Liver (tissue), 9 donors: ENCODE results near the gene NUB1. TPM values are rescaled to one million over a fixed set of nuclear protein-coding genes. Genes with fewer than 3 reads are reported as not detected.

Experiments used
- DNase-seq: peaks from one replicate; pipeline ENCODE4 v3.0.0-alpha.2; 2017; ENCODE audit warnings: low spot score
- H3K27ac ChIP-seq, 2 donors: one replicate each; pipeline ENCODE4 v1.7.0; 2013; ENCODE audit warnings: inconsistent platforms in 2 of 2, low read length in 2 of 2, control low read depth in 1 of 2, low read depth in 1 of 2, mild to moderate bottlenecking in 1 of 2
- H3K27me3 ChIP-seq, 4 donors: one replicate each; pipeline versions ENCODE4 v1.6.1 to v1.7.0; 2013; ENCODE audit warnings: low read length in 3 of 4, inconsistent platforms in 1 of 4, mild to moderate bottlenecking in 1 of 4, moderate library complexity in 1 of 4; ENCODE audit not compliant: control insufficient read depth in 4 of 4, insufficient read depth in 4 of 4
- H3K36me3 ChIP-seq, 4 donors: one replicate each; pipeline versions ENCODE4 v1.6.1 to v1.7.0; 2013; ENCODE audit warnings: low read length in 3 of 4, mild to moderate bottlenecking in 3 of 4, low read depth in 1 of 4, moderate library complexity in 1 of 4; ENCODE audit not compliant: control insufficient read depth in 4 of 4, insufficient read depth in 3 of 4
- H3K4me1 ChIP-seq, 4 donors: one replicate each; pipeline versions ENCODE4 v1.6.1 to v1.7.0; 2013; ENCODE audit warnings: low read length in 3 of 4, mild to moderate bottlenecking in 3 of 4, moderate library complexity in 1 of 4; ENCODE audit not compliant: control insufficient read depth in 4 of 4, insufficient read depth in 4 of 4
- H3K4me3 ChIP-seq, 3 donors: one replicate each; pipeline versions ENCODE4 v1.6.1 to v1.7.0; 2013; ENCODE audit warnings: low read length in 3 of 3, control low read depth in 1 of 3, low read depth in 1 of 3, mild to moderate bottlenecking in 1 of 3
- H3K9ac ChIP-seq, 2 donors: one replicate each; pipeline ENCODE4 v1.7.0; 2013; ENCODE audit warnings: low read length in 2 of 2, mild to moderate bottlenecking in 2 of 2, moderate library complexity in 2 of 2, control low read depth in 1 of 2, low read depth in 1 of 2
- H3K9me3 ChIP-seq, 4 donors: one replicate each; pipeline versions ENCODE4 v1.6.1 to v1.7.0; 2013; ENCODE audit warnings: low read length in 3 of 4; ENCODE audit not compliant: control insufficient read depth in 4 of 4
- FOXA1 ChIP-seq: IDR thresholded peaks from 2 replicates; pipeline ENCODE4 v1.6.1; 2016; ENCODE audit warnings: antibody characterized with exemption
- FOXA2 ChIP-seq: IDR thresholded peaks from 2 replicates; pipeline ENCODE4 v1.6.1; 2016; ENCODE audit warnings: antibody characterized with exemption
- HNF4A ChIP-seq, 2 donors: conservative IDR thresholded peaks; 2 replicates each; pipeline ENCODE4 v1.6.1; 2016; ENCODE audit warnings: antibody characterized with exemption in 2 of 2, mild to moderate bottlenecking in 2 of 2
- JUND ChIP-seq, 2 donors: IDR thresholded peaks; 2 replicates each; pipeline ENCODE4 v1.6.1; 2016; ENCODE audit warnings: antibody characterized with exemption in 2 of 2
- NR2F2 ChIP-seq: IDR thresholded peaks from 2 replicates; pipeline ENCODE4 v1.6.1; 2016; ENCODE audit warnings: antibody characterized with exemption
- RAD21 ChIP-seq, 2 donors: IDR thresholded peaks; 2 replicates each; pipeline ENCODE4 v1.6.1; 2016; ENCODE audit warnings: antibody characterized with exemption in 2 of 2, mild to moderate bottlenecking in 2 of 2
- SP1 ChIP-seq: IDR thresholded peaks from 2 replicates; pipeline ENCODE4 v1.6.1; 2018; ENCODE audit warnings: antibody characterized with exemption, mild to moderate bottlenecking
- YY1 ChIP-seq: IDR thresholded peaks from 2 replicates; pipeline ENCODE4 v1.6.1; 2016; ENCODE audit warnings: antibody characterized with exemption, mild to moderate bottlenecking
- WGBS: extraction: QIAGEN DNeasy Blood & Tissue Kit; methylation state at CpG from one replicate; pipeline ENCODE4 v1.1.7; 2013; 5-methylcytosine and 5-hydroxymethylcytosine counted together
- polyA plus RNA-seq, 2 donors: library from polyadenylated mRNA; stranded (reverse) in 1 of 2; unstranded in 1 of 2; fragments of 200-250 nt in 1 of 2; fragments of >200 nt in 1 of 2; fragmentation: Nextera tagmentation in 1 of 2; extraction: Ambion mirVana in 1 of 2; gene quantifications; one replicate each; pipeline versions ENCODE4 v1.2.1 to v1.2.3, GENCODE V29; 2013 to 2015
- total RNA-seq, 2 donors: library from RNA; depleted of rRNA; stranded (reverse); fragments of >200 nt; gene quantifications; one replicate each; pipeline ENCODE4 v1.2.3, GENCODE V29; 2014
- TF ChIP-seq, protein P1 (sequence below): IDR thresholded peaks from 2 replicates; pipeline ENCODE4 v1.6.1; 2016; ENCODE audit warnings: antibody characterized with exemption
- TF ChIP-seq, protein P2 (sequence below): IDR thresholded peaks from 2 replicates; pipeline ENCODE4 v1.6.1; 2016; ENCODE audit warnings: antibody characterized with exemption
- TF ChIP-seq, protein P3 (sequence below): IDR thresholded peaks from 2 replicates; pipeline ENCODE4 v1.6.1; 2016; ENCODE audit warnings: antibody characterized with exemption
- TF ChIP-seq, protein P4 (sequence below): IDR thresholded peaks from 2 replicates; pipeline ENCODE4 v1.6.1; 2016; ENCODE audit warnings: antibody characterized with exemption, mild to moderate bottlenecking
- donor health status: healthy.
- donor health status: healthy.
- donor health status: healthy.
- donor health status: healthy.
- donor health status: healthy.

NUB1 gene
- total and polyA plus RNA-seq, 4 donors, result 14.0 to 27.9 (median 18.8) TPM

DNA sequence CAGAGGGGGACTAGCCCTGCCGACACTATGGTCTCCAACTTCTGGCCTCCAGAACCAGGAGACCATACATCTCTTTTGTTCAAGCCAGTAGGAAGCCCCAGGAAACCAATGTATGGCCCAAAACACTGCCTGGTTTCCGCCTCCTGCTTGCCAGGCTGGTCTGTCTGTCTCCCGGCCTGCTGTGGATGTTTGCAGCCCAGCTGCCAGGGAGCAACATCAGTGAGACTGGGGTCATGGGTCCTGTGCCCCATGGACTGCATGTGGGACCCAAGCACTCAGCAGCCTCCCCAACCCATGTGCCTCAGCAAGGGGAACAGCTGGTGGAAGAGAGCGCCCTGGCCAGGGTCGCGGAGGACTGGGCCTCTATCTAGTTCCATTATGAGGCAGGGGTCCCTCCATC, 33.4 kb upstream of the NUB1 start:
- Histone ChIP-seq H3K36me3 (no peaks in the 10 kb centered on the region), H3K4me3 (no peak overlapping the region), H3K9ac (no peak overlapping the region), H3K27me3 (peaks cover 0 to 6% (median 0%) of the 10 kb centered on the region in 4 donors), H3K27ac (no peak overlapping the region), H3K4me1 (peaks cover 0 to 6% (median 4%) of the 10 kb centered on the region in 4 donors), H3K9me3 (no peaks in the 10 kb centered on the region)
- TF ChIP-seq FOXA2, result no peak
- no peak for TF ChIP-seq JUND (IDR thresholded peaks at IDR 0.05)
- TF ChIP-seq, protein P1, sequence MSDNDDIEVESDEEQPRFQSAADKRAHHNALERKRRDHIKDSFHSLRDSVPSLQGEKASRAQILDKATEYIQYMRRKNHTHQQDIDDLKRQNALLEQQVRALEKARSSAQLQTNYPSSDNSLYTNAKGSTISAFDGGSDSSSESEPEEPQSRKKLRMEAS, result no peak
- TF ChIP-seq, protein P2, sequence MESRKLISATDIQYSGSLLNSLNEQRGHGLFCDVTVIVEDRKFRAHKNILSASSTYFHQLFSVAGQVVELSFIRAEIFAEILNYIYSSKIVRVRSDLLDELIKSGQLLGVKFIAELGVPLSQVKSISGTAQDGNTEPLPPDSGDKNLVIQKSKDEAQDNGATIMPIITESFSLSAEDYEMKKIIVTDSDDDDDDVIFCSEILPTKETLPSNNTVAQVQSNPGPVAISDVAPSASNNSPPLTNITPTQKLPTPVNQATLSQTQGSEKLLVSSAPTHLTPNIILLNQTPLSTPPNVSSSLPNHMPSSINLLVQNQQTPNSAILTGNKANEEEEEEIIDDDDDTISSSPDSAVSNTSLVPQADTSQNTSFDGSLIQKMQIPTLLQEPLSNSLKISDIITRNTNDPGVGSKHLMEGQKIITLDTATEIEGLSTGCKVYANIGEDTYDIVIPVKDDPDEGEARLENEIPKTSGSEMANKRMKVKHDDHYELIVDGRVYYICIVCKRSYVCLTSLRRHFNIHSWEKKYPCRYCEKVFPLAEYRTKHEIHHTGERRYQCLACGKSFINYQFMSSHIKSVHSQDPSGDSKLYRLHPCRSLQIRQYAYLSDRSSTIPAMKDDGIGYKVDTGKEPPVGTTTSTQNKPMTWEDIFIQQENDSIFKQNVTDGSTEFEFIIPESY, result no peak
- no peak for TF ChIP-seq HNF4A (conservative IDR thresholded peaks at IDR 0.05)
- TF ChIP-seq, protein P3, sequence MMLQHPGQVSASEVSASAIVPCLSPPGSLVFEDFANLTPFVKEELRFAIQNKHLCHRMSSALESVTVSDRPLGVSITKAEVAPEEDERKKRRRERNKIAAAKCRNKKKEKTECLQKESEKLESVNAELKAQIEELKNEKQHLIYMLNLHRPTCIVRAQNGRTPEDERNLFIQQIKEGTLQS, result no peak
- WGBS, result 94% methylated on average over 6 of the region's 6 CpGs
- DNase-seq, result no peak

DNA sequence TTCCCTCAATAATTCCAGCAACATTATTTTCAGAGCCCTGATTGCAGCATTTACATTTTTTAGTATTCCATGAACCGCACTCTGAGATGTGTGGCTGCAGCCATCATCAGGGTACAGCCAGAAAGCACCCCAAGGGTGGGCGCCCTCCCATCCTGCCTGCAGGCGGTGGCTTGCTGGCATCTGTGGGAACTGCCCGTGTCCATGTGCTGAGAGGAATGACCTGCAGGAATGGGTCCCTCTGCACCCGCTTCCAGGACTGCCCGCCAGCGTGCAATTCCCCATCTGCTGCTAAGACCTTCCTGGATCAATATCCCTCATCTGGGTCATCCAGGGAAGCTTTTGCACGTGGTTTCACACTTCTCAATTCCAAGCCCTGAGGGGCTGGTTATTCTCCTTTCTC, 32.8 kb upstream of the NUB1 start:
- Histone ChIP-seq H3K27me3 (peaks cover 0 to 6% (median 0%) of the 10 kb centered on the region in 4 donors), H3K27ac (no peak overlapping the region), H3K9me3 (no peaks in the 10 kb centered on the region), H3K9ac (no peak overlapping the region), H3K36me3 (no peaks in the 10 kb centered on the region), H3K4me1 (peaks cover 0 to under 1% (median under 1%) of the 10 kb centered on the region in 4 donors), H3K4me3 (no peak overlapping the region)
- no peak for DNase-seq
- TF ChIP-seq, protein P2, result no peak
- TF ChIP-seq NR2F2 (no peak), FOXA1 (no peak), FOXA2 (no peak), SP1 (no peak), RAD21 (IDR thresholded peaks at IDR 0.05) (no peak), YY1 (no peak), JUND (IDR thresholded peaks at IDR 0.05) (no peak)
- TF ChIP-seq, protein P4, sequence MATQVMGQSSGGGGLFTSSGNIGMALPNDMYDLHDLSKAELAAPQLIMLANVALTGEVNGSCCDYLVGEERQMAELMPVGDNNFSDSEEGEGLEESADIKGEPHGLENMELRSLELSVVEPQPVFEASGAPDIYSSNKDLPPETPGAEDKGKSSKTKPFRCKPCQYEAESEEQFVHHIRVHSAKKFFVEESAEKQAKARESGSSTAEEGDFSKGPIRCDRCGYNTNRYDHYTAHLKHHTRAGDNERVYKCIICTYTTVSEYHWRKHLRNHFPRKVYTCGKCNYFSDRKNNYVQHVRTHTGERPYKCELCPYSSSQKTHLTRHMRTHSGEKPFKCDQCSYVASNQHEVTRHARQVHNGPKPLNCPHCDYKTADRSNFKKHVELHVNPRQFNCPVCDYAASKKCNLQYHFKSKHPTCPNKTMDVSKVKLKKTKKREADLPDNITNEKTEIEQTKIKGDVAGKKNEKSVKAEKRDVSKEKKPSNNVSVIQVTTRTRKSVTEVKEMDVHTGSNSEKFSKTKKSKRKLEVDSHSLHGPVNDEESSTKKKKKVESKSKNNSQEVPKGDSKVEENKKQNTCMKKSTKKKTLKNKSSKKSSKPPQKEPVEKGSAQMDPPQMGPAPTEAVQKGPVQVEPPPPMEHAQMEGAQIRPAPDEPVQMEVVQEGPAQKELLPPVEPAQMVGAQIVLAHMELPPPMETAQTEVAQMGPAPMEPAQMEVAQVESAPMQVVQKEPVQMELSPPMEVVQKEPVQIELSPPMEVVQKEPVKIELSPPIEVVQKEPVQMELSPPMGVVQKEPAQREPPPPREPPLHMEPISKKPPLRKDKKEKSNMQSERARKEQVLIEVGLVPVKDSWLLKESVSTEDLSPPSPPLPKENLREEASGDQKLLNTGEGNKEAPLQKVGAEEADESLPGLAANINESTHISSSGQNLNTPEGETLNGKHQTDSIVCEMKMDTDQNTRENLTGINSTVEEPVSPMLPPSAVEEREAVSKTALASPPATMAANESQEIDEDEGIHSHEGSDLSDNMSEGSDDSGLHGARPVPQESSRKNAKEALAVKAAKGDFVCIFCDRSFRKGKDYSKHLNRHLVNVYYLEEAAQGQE, result no peak
- TF ChIP-seq, protein P3, result no peak
- WGBS, result 81% methylated on average over 8 of the region's 8 CpGs
